Endothelial cell of umbilical vein (primary cell): ENCODE measurements around the gene VIPR2. TPM values are rescaled to one million over a fixed set of nuclear protein-coding genes. Genes with fewer than 3 reads are reported as not detected.

Source experiments
- BruUV-seq: library from RNA; stranded (reverse); fragments of 400-500 nt; replicated peaks from 2 replicates; lab custom pipeline; 2021; lab: Mats Ljungman, UMichigan
- CTCF ChIA-PET: fragments of 300-600, 350-600 bp; sonication (Branson Sonifier 250); formaldehyde crosslinking; loops from one replicate; lab custom pipeline; 2021; ENCODE audit warnings: antibody characterized with exemption, inconsistent platforms; lab: Charles Lee
- POLR2A ChIA-PET: fragments of 300-600, 350-600 bp; sonication (Branson Sonifier 250); formaldehyde crosslinking; loops from one replicate; lab custom pipeline; 2021; ENCODE audit warnings: antibody characterized with exemption, inconsistent platforms; lab: Charles Lee
- DNase-seq: peaks from one replicate; pipeline ENCODE4 v3.0.0-alpha.2; 2011; ENCODE audit warnings: low read depth, low spot score
- FAIRE-seq: peaks from 2 replicates; lab custom pipeline; 2011; peaks lifted over from hg19 to GRCh38; lab: Jason Lieb, UNC
- H2AFZ ChIP-seq: 2 replicates; pipeline ENCODE4 v1.6.0; 2012; ENCODE audit warnings: low read depth, low read length, control low read depth, inconsistent platforms
- H3K27ac ChIP-seq: 2 replicates; pipeline ENCODE4 v1.5.1; 2011; ENCODE audit warnings: low read depth, mild to moderate bottlenecking, control low read depth, low read length, moderate library complexity; ENCODE audit not compliant: insufficient read depth
- H3K27me3 ChIP-seq, 2 experiments: 2 replicates each; pipeline versions ENCODE4 v1.6.0 to v1.6.1; 2011; ENCODE audit warnings: low read length in 2 of 2, mixed read lengths in 1 of 2; ENCODE audit not compliant: control insufficient read depth in 2 of 2, insufficient read depth in 2 of 2
- H3K36me3 ChIP-seq, 2 experiments: 2 replicates in 1 of 2; 3 replicates in 1 of 2; pipeline ENCODE4 v1.5.1; 2011; ENCODE audit warnings: low read length in 2 of 2, mild to moderate bottlenecking in 1 of 2, moderate library complexity in 1 of 2; ENCODE audit not compliant: control insufficient read depth in 2 of 2, insufficient read depth in 2 of 2; ENCODE audit errors: extremely low read depth in 1 of 2
- H3K4me1 ChIP-seq: 3 replicates; pipeline ENCODE4 v1.5.1; 2011; ENCODE audit warnings: mild to moderate bottlenecking, low read length; ENCODE audit not compliant: control insufficient read depth, insufficient read depth; ENCODE audit errors: extremely low read depth
- H3K4me2 ChIP-seq: 2 replicates; pipeline ENCODE4 v1.6.1; 2011; ENCODE audit warnings: low read length, control low read depth, mixed read lengths; ENCODE audit not compliant: insufficient read depth
- H3K4me3 ChIP-seq, 3 experiments: fragments of 200-600 bp in 1 of 3; sonication (generic), shearing (Covaris generic) in 1 of 3; replicated peaks in 1 of 3; 2 replicates each; pipeline ENCODE4 v1.5.1; 2011 to 2016; ENCODE audit warnings: control low read depth in 3 of 3, low read length in 3 of 3, mild to moderate bottlenecking in 2 of 3, inconsistent platforms in 1 of 3, low read depth in 1 of 3, moderate library complexity in 1 of 3; ENCODE audit not compliant: insufficient read depth in 1 of 3
- H3K79me2 ChIP-seq: 2 replicates; pipeline ENCODE4 v1.6.0; 2012; ENCODE audit warnings: low read length, inconsistent platforms; ENCODE audit not compliant: control insufficient read depth, insufficient read depth
- H3K9ac ChIP-seq: replicated peaks from 2 replicates; pipeline ENCODE3; 2011; ENCODE audit warnings: low read length, control low read depth; ENCODE audit not compliant: insufficient read depth; ENCODE audit errors: extremely low read depth
- H3K9me1 ChIP-seq: replicated peaks from 3 replicates; pipeline ENCODE4 v1.6.0; 2011; ENCODE audit warnings: mild to moderate bottlenecking, low read length; ENCODE audit not compliant: control insufficient read depth, insufficient read depth; ENCODE audit errors: extremely low read depth
- H3K9me3 ChIP-seq: replicated peaks from 2 replicates; pipeline ENCODE4 v1.5.1; 2012; ENCODE audit warnings: low read length, inconsistent platforms; ENCODE audit not compliant: control insufficient read depth, insufficient read depth
- H4K20me1 ChIP-seq: replicated peaks from 2 replicates; pipeline ENCODE3; 2011; ENCODE audit warnings: mild to moderate bottlenecking, low read length; ENCODE audit not compliant: control insufficient read depth, insufficient read depth; ENCODE audit errors: extremely low read depth
- EZH2 ChIP-seq: IDR thresholded peaks from 2 replicates; pipeline ENCODE4 v1.6.1; 2012; ENCODE audit warnings: borderline replicate concordance, low read depth, mild to moderate bottlenecking, moderate library complexity, low read length, inconsistent platforms; ENCODE audit not compliant: severe bottlenecking
- FOS ChIP-seq: IDR thresholded peaks from 2 replicates; pipeline ENCODE4 v1.6.1; 2011; ENCODE audit warnings: mild to moderate bottlenecking, low read length, moderate library complexity, borderline replicate concordance; ENCODE audit not compliant: insufficient read depth
- GATA2 ChIP-seq: IDR thresholded peaks from 2 replicates; pipeline ENCODE4 v1.7.0; 2011; ENCODE audit warnings: low read depth, mild to moderate bottlenecking, moderate library complexity, mixed read lengths, low read length; ENCODE audit not compliant: insufficient read length, insufficient read depth
- JUN ChIP-seq: IDR thresholded peaks from 2 replicates; pipeline ENCODE4 v1.6.1; 2011; ENCODE audit warnings: borderline replicate concordance, low read depth; ENCODE audit not compliant: insufficient read length, insufficient read depth
- MAX ChIP-seq: IDR thresholded peaks from 2 replicates; pipeline ENCODE4 v1.6.1; 2011; ENCODE audit not compliant: insufficient read depth, insufficient read length
- MYC ChIP-seq: IDR thresholded peaks from one replicate; pipeline ENCODE4 v1.6.1; 2011; ENCODE audit warnings: mild to moderate bottlenecking, low read depth, low read length
- dilution Hi-C: fragments of 300-500 bp; cut with MboI; formaldehyde crosslinking; loops from one replicate; pipeline ENCODE4 v1.15.0; 2019; ENCODE audit warnings: low sequenced_read_pairs; ENCODE audit not compliant: extremely low pct_ligation_motif_present
- intact Hi-C: fragments of 100-400 bp; cut with micrococcal nuclease; formaldehyde crosslinking; loops from one replicate; pipeline ENCODE4 v1.10.0; 2022
- polyA plus RNA-seq, 4 experiments: library from polyadenylated mRNA; depleted of rRNA in 3 of 4; stranded (reverse) in 3 of 4; unstranded in 1 of 4; fragments of >200 nt; gene quantifications; 2 replicates each; pipeline versions ENCODE4 v1.2.1 to v1.2.3, GENCODE V29; 2011 to 2012; ENCODE audit warnings: missing spikeins in 1 of 4
- total RNA-seq: library from RNA; stranded (reverse); gene quantifications from 2 replicates; pipeline ENCODE4 v1.2.3, GENCODE V29; 2021
- TF ChIP-seq, protein P1 (sequence below), 2 donors: IDR thresholded peaks; 1 replicate in 1 of 2; 2 replicates in 1 of 2; pipeline ENCODE4 v1.5.1; 2011; ENCODE audit warnings: low read length in 2 of 2, mild to moderate bottlenecking in 2 of 2, moderate library complexity in 2 of 2, control low read depth in 1 of 2, inconsistent platforms in 1 of 2, low read depth in 1 of 2; ENCODE audit not compliant: insufficient read depth in 1 of 2; ENCODE audit errors: extremely low read depth in 1 of 2

VIPR2 gene
- total and polyA plus RNA-seq, 2 donors (not counting 3 experiments of a cell fraction or from before 2014, with no cell fraction given) = not detected

GRCh38 chr7:159091041-159091440 is 53.6 kb downstream of the VIPR2 start:
- intact Hi-C loops = no loop called here
- BruUV-seq = no TSS peak

More at GRCh38 chr7:159091041-159091440, 53.6 kb downstream of the VIPR2 start:
- Histone ChIP-seq H3K27me3 (no peaks in the 10 kb centered on the region), H3K9ac (no peak overlapping the region), H3K36me3 (no peaks in the 10 kb centered on the region), H3K9me3 (no peaks in the 10 kb centered on the region), H4K20me1 (no peaks in the 10 kb centered on the region), H3K4me1 (no peaks in the 10 kb centered on the region), H2AFZ (no peak overlapping the region), H3K4me3 (no peak overlapping the region), H3K4me2 (no peak overlapping the region), H3K9me1 (no peaks in the 10 kb centered on the region), H3K79me2 (no peaks in the 10 kb centered on the region), H3K27ac (no peak overlapping the region)
- TF ChIP-seq, protein P1, sequence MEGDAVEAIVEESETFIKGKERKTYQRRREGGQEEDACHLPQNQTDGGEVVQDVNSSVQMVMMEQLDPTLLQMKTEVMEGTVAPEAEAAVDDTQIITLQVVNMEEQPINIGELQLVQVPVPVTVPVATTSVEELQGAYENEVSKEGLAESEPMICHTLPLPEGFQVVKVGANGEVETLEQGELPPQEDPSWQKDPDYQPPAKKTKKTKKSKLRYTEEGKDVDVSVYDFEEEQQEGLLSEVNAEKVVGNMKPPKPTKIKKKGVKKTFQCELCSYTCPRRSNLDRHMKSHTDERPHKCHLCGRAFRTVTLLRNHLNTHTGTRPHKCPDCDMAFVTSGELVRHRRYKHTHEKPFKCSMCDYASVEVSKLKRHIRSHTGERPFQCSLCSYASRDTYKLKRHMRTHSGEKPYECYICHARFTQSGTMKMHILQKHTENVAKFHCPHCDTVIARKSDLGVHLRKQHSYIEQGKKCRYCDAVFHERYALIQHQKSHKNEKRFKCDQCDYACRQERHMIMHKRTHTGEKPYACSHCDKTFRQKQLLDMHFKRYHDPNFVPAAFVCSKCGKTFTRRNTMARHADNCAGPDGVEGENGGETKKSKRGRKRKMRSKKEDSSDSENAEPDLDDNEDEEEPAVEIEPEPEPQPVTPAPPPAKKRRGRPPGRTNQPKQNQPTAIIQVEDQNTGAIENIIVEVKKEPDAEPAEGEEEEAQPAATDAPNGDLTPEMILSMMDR (IDR thresholded peaks at IDR 0.05; ENCODE audit: extremely low read depth in 1 of 2, insufficient read depth in 1 of 2, low read depth in 1 of 2, low read length in 2 of 2) = no peak
- TF ChIP-seq GATA2 = no peak
- no peak for TF ChIP-seq EZH2
- TF ChIP-seq JUN = no peak
- TF ChIP-seq MAX = no peak
- no peak for TF ChIP-seq MYC
- TF ChIP-seq FOS = no peak
- dilution Hi-C loops = no loop called here
- ChIA-PET POLR2A (no interaction called here), CTCF (no interaction called here)
- FAIRE-seq (no peak), DNase-seq (no peak)
